Measurements from ENCODE around the gene FAM81B.

GRCh38 chr5:95484421-95484820 is 93.3 kb downstream of the FAM81B start:
- TF ChIP-seq POLR2AphosphoS5 (IDR thresholded peaks at IDR 0.05) = no peak
- TF ChIP-seq, protein P1, sequence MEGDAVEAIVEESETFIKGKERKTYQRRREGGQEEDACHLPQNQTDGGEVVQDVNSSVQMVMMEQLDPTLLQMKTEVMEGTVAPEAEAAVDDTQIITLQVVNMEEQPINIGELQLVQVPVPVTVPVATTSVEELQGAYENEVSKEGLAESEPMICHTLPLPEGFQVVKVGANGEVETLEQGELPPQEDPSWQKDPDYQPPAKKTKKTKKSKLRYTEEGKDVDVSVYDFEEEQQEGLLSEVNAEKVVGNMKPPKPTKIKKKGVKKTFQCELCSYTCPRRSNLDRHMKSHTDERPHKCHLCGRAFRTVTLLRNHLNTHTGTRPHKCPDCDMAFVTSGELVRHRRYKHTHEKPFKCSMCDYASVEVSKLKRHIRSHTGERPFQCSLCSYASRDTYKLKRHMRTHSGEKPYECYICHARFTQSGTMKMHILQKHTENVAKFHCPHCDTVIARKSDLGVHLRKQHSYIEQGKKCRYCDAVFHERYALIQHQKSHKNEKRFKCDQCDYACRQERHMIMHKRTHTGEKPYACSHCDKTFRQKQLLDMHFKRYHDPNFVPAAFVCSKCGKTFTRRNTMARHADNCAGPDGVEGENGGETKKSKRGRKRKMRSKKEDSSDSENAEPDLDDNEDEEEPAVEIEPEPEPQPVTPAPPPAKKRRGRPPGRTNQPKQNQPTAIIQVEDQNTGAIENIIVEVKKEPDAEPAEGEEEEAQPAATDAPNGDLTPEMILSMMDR (IDR thresholded peaks at IDR 0.05) = no peak
